Ascending aorta (tissue), 2 donors: ENCODE data around the gene MORC4. TPM values are rescaled to one million over a fixed set of nuclear protein-coding genes. Genes with fewer than 3 reads are reported as not detected.

Experiments used
- DNase-seq, 2 donors: peaks; one replicate each; pipeline ENCODE4 v3.0.0-alpha.2; 2019; ENCODE audit warnings: low spot score in 2 of 2
- H3K27ac ChIP-seq, 2 donors: fragments of 200-600 bp; sonication (generic); one replicate each; pipeline ENCODE4 v1.5.1; 2016 to 2017; ENCODE audit warnings: mild to moderate bottlenecking in 1 of 2
- H3K27me3 ChIP-seq: fragments of 200-600 bp; sonication (generic); one replicate; pipeline ENCODE4 v1.5.1; 2017
- H3K36me3 ChIP-seq, 2 donors: fragments of 200-600 bp; sonication (generic); one replicate each; pipeline ENCODE4 v1.5.1; 2016
- H3K4me1 ChIP-seq, 2 donors: fragments of 200-600 bp; sonication (generic); one replicate each; pipeline ENCODE4 v1.5.1; 2016 to 2017; ENCODE audit warnings: mild to moderate bottlenecking in 1 of 2
- H3K4me3 ChIP-seq, 2 donors: fragments of 200-600 bp; sonication (generic); one replicate each; pipeline ENCODE4 v1.5.1; 2016 to 2017; ENCODE audit warnings: mild to moderate bottlenecking in 1 of 2
- H3K9me3 ChIP-seq, 2 donors: fragments of 200-600 bp; sonication (generic); one replicate each; pipeline ENCODE4 v1.5.1; 2016
- intact Hi-C: fragments of 100-400 bp; cut with DNase I; formaldehyde crosslinking; loops from one replicate; pipeline ENCODE4 v1.15.1; 2023
- total RNA-seq: library from RNA; depleted of rRNA; stranded (reverse); fragments of >200 nt; gene quantifications from one replicate; pipeline ENCODE4 v1.1.0, GENCODE V29; 2016
- TF ChIP-seq, protein P1 (sequence below), 3 experiments: fragments of 200-600 bp in 2 of 3; fragments of 450-650 bp in 1 of 3; sonication (generic) in 2 of 3; IDR thresholded peaks; one replicate each; pipeline ENCODE4 v1.5.1; 2016 to 2019; ENCODE audit warnings: antibody characterized with exemption in 3 of 3, mild to moderate bottlenecking in 1 of 3, moderate library complexity in 1 of 3

Gene MORC4
- total RNA-seq, 1 donor from 2014 or later, result 7.1 TPM

GRCh38 chrX:106963111-106963510, 36.9 kb downstream of the MORC4 start:
- Histone ChIP-seq H3K27me3 (no peaks in the 10 kb centered on the region), H3K4me1 (no peaks in the 10 kb centered on the region), H3K27ac (no peak overlapping the region), H3K9me3 (no peaks in the 10 kb centered on the region), H3K4me3 (no peak overlapping the region), H3K36me3 (peaks cover 0 to 11% of the 10 kb centered on the region in 2 donors)
- no peak for DNase-seq
- intact Hi-C loops, result no loop called here
- TF ChIP-seq, protein P1, sequence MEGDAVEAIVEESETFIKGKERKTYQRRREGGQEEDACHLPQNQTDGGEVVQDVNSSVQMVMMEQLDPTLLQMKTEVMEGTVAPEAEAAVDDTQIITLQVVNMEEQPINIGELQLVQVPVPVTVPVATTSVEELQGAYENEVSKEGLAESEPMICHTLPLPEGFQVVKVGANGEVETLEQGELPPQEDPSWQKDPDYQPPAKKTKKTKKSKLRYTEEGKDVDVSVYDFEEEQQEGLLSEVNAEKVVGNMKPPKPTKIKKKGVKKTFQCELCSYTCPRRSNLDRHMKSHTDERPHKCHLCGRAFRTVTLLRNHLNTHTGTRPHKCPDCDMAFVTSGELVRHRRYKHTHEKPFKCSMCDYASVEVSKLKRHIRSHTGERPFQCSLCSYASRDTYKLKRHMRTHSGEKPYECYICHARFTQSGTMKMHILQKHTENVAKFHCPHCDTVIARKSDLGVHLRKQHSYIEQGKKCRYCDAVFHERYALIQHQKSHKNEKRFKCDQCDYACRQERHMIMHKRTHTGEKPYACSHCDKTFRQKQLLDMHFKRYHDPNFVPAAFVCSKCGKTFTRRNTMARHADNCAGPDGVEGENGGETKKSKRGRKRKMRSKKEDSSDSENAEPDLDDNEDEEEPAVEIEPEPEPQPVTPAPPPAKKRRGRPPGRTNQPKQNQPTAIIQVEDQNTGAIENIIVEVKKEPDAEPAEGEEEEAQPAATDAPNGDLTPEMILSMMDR (IDR thresholded peaks at IDR 0.05), result no peak

DNA sequence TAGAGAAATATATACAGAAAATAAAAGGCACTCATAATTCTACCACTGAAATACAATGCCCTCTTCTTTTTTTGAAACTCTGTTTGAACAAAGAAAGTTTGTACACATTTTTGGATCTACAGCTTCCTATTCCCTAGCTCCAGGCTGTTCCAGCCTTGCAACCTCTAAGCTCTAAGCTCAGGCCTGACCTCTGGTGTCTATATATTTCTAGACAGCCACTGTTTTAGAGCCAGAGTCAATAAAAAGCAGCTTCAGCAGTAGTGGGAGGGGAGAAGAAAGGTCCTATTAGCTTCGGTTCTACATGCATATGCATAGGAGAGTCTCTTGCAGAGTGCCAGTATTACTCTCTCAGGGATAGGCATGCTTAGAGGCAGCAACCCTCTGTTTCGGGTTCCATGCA, 40.1 kb downstream of the MORC4 start:
- no peaks in the 10 kb centered on the region for H3K27me3 ChIP-seq
- no peak overlapping the region for H3K4me3 ChIP-seq
- TF ChIP-seq, protein P1 (IDR thresholded peaks at IDR 0.05), result no peak
- no peaks in the 10 kb centered on the region for H3K4me1 ChIP-seq
- DNase-seq, result no peak
- H3K9me3 ChIP-seq, result no peaks in the 10 kb centered on the region
- peaks cover 0 to 5% of the 10 kb centered on the region in 2 donors for H3K36me3 ChIP-seq
- intact Hi-C loops, result no loop called here
- no peak overlapping the region for H3K27ac ChIP-seq

DNA sequence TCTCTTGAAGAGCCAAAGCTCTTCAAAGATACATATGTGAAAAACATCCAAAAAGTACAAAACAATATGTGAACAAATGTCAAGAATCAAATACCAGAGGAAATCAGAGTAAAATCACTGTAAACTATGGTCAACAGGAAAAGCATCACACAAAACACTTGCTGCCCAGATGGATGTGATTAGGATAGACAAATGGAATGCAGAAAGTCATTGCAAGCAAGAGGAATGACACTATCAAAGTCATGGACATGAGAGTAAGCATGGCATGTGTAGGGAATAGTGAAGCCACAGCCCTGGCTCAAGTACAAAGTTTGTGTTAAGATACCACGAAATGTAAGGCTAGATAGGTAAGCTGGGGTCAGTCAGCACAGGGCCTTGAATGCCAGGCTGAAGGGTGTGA, 42.2 kb downstream of the MORC4 start:
- intact Hi-C loops, result no loop called here
- H3K4me1 ChIP-seq, result no peaks in the 10 kb centered on the region
- H3K27ac ChIP-seq, result no peak overlapping the region
- peaks cover 0 to 5% of the 10 kb centered on the region in 2 donors for H3K36me3 ChIP-seq
- H3K9me3 ChIP-seq, result no peaks in the 10 kb centered on the region
- DNase-seq, result no peak
- H3K27me3 ChIP-seq, result no peaks in the 10 kb centered on the region
- TF ChIP-seq, protein P1 (IDR thresholded peaks at IDR 0.05), result no peak
- no peak overlapping the region for H3K4me3 ChIP-seq

DNA sequence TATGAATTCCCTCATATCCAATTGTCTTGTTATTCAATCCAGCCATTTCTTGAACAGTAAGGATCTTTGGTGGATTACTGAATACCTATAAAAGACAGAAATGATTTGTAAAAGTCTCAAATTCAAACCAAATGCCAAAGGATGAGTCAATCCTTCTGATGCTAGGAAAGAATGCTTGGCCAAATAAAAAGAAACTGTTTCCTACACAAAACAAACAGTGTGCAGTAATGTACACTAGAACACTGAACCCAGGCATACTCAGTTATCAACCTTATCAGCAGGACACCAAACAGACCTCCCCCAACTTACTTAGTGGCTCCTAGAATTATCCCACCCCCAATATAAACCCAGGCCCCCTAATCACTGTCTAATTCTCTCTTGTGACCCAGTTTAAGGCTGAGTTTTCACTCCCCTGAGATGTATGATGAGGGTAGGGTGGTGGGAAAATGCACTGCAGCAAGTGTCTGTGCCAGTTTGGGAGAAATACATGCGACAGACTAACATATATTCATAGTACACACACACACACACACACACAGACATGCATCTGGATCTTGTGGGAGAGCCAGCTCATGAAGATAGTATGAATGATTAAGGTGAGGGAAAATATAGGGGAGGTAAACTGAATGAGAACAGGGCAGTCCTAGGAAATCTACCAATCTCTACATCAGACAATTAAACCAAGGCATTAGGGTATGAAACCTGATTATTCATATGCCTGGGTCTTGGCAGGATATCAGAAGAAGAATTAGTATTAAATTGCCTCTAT, 44.8 kb downstream of the MORC4 start:
- no peak for DNase-seq
- intact Hi-C loops, result no loop called here
- no peak overlapping the region for H3K27ac ChIP-seq
- TF ChIP-seq, protein P1 (IDR thresholded peaks at IDR 0.05), result no peak
- H3K9me3 ChIP-seq, result no peaks in the 10 kb centered on the region
- no peak overlapping the region for H3K4me3 ChIP-seq
- H3K4me1 ChIP-seq, result no peaks in the 10 kb centered on the region
- no peaks in the 10 kb centered on the region for H3K36me3 ChIP-seq
- H3K27me3 ChIP-seq, result no peaks in the 10 kb centered on the region

GRCh38 chrX:106954041-106954440, 46.0 kb downstream of the MORC4 start:
- Histone ChIP-seq H3K27ac (no peak overlapping the region), H3K36me3 (no peaks in the 10 kb centered on the region), H3K4me1 (no peaks in the 10 kb centered on the region), H3K9me3 (no peaks in the 10 kb centered on the region), H3K27me3 (no peaks in the 10 kb centered on the region), H3K4me3 (no peak overlapping the region)
- intact Hi-C loops, result no loop called here
- TF ChIP-seq, protein P1 (IDR thresholded peaks at IDR 0.05), result no peak
- no peak for DNase-seq
